GM18519 (cell line): ENCODE results near the gene TTLL5.
"Not testable (repeated sequence)": the region's sequence is repeated elsewhere in the genome, so short reads cannot be mapped to it uniquely, and the experiment has no call there.

ENCODE experiments used
- ATAC-seq: cut with Tn5 transposase; IDR thresholded peaks from one replicate; pipeline ENCODE4 v1.9.1; 2021; ENCODE audit warnings: mild to moderate bottlenecking, moderate library complexity; ENCODE audit not compliant: unreplicated experiment, low FRiP score

TTLL5 gene

GRCh38 chr14:75648066-75648838 is 12.8 kb upstream of the TTLL5 start:
- ATAC-seq: no peak

DNA sequence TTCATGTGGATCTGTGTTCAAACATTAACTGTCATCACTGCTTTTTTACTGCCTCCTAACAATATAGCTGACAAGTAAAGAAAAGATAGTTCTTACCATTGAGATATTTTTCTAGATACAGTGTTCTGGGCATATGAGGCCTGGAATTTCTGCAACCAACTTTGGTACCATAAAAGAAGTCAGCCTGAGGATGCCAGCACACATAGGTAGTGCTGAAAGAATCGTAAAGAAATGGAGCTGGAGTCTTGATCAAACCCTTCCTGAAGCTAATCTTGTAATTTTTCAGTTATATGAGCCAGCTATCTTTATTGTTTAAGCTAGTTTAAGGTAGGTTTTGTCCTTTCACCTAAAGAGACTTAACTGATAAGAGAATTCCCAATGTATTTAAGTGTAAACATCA is 11.7 kb upstream of the TTLL5 start:
- ATAC-seq: no peak

GRCh38 chr14:75649773-75650172 is 11.3 kb upstream of the TTLL5 start:
- no peak for ATAC-seq

- no peak for ATAC-seq
Measured at GRCh38 chr14:75650253-75651058, 10.6 kb upstream of the TTLL5 start.

DNA sequence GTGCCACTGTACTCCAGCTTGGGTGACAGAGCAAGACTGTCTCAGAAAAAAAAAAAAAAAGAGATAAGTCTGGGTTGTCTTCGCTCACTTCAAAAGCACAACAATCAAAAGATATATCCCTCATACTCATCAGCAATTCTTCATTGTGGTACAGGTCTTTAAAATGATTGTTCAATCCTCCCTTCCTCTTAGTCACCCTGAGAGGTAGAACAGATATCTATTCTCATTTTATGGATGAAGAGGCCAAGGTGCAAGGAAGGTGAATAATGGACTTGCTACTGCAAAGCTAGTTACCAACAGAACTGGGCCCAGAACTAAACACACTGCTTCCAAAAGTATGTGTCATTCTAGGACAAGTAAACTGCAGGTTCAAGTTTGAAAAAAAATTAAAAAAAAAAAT is 7.5 kb upstream of the TTLL5 start:
- no peak for ATAC-seq

GRCh38 chr14:75654127-75654732 is 6.8 kb upstream of the TTLL5 start:
- no peak for ATAC-seq

DNA sequence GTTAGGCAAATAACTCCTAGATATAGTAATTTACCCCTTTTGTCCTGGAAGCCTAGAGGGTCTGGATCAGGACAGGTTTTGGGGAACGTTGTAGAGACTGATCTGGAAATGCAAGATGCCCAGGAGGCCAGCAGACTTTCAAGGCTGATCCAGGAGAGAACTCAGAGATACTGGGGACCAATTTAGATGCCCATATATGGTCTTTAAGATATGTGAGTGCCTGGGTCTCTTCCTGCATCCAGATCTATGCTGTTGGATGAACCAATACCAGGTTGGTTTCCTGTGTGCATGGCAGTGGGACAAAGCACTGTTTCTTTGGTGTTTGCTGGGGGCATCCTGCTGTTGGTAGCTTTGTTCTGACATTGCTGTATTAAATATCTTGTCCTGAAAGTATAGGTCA is 5.8 kb upstream of the TTLL5 start:
- ATAC-seq: no peak

- no peak for ATAC-seq
Measured at GRCh38 chr14:75657331-75657730, 3.7 kb upstream of the TTLL5 start.

DNA sequence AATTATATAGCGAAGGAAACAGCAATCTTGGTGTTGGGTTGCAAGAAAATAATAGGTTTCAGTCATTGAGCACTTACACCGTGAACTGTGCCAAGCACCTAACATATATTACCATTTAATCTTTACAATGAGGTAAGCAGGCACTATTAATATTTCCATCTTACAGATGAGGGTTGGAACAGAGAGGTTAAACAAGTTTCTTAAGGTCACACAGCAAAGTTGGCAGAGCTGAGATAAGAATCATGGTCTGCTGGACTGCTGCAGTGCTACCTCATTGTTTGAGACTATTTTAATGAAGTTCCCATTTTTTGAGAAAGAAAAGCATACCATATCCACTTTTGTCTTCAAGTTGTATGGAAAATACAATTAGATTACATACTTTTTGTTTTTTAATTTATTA is 2.1 kb upstream of the TTLL5 start:
- ATAC-seq: no peak

DNA sequence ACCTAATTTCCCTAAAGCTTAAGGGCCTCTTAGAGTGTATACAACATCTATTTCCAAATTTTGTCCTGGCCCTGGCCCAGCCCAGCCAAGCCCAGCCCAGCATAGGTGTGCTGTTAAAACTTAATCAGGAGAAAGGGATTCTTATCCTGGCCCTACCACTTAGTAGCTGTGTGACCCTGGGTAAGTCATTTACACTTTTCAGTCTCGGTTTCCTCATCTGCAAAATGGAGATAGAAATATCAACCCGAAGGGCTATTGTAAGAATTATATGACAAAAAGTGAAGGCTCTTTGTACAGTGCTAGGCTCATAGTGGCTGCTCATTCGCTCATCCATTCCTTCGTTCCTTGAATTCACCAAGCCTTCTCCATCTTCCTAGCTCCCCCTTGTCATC is 812 bp upstream of the TTLL5 start:
- ATAC-seq: no peak

DNA sequence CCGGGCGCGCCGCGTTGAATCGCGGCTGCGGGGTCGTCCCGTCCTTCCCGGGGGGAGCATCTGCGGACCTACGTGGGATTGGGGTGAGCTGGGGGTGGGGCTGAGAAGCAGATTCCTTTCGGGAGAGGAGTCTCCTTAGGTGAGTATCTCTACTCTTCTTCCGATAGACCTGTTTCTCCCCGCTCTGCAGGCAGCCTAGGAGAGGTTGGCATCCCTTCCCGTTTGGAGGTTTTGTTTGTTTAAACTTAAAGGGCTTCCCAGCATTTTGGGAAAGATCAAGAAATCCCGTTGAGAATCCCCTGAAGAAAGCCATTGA is 411 bp downstream of the TTLL5 start:
- no peak for ATAC-seq

DNA sequence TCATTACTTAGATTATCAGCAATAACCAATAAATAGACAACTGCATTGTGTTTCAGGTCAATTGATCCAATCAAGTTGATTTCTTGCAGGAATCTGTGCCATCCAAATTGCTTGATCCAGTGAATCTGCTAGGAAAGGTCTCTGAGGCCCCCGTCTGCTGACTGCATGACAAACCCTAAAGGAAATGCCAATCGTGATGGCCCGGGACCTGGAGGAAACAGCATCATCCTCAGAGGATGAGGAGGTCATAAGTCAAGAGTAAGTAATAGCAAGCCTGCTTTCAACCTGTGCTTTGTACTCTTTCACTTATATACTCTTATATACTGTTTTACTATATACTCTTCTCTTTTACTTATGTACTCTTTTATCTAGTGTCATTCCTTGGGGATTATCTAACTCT is 1.9 kb downstream of the TTLL5 start:
- ATAC-seq: no peak

DNA sequence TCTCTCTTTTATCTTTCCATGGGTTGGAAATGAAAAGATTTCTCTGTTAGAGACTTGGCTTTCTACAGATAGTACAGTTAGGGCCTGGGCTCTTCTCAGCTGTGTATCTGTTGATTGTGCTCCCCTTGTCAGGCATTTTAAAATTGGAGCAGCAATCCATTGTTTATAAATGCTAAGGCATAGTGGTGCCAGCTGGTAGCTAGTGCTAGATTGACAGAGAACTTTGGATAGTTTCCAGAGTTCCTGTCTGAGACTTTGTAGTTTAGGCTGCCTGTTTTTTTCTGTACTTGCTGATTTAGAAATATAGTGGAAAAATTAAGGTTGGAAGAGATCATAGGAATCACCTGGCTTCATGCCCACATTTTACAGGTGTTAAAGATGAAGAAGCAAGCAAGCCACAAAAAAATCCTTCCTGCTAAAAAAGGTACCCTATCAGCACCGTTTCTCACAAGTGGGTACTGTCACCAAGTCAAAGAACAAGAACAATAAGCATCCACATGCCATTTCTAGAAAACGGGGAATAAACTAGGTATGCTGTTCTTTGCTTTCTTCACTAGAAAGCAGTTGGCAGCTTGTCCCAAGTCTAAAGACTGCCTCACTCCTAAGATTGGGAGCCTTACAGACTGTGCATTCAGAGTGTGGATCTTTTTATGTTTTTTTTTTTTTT is 6.2 kb downstream of the TTLL5 start:
- ATAC-seq: no peak

GRCh38 chr14:75672605-75673192 is 11.7 kb downstream of the TTLL5 start:
- no peak for ATAC-seq

DNA sequence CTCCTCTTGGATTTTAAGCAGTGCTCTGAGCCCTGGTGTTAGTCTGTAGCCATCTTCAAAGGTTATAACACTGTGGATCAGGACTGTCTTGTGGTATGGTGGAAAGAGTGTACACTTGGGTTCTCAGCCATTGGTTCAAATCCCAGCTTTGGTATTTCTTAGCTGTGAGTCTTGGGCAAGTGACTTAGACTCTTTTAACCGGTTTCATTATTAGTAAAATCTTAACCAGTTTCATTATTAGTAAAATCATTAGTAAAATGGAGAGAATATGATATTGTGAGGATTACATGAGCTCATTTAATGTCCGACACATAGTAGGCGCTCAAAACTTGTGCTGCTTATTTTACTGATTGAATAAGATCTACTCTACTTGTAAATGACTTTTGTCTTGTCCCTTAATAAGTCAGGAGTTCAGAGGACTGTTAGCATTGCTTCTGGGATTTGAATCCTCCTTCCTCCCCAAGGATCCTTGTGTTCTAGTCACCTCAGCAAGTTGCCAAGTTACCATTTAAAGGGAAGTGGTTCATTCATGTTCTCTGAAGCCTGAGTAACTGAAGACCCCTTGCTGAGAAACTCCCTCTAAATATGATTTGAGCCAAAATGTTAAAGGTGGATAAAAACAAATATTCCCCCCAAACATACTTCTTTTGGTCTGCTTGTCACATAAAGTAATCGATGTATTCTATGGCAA is 12.4 kb downstream of the TTLL5 start:
- no peak for ATAC-seq

DNA sequence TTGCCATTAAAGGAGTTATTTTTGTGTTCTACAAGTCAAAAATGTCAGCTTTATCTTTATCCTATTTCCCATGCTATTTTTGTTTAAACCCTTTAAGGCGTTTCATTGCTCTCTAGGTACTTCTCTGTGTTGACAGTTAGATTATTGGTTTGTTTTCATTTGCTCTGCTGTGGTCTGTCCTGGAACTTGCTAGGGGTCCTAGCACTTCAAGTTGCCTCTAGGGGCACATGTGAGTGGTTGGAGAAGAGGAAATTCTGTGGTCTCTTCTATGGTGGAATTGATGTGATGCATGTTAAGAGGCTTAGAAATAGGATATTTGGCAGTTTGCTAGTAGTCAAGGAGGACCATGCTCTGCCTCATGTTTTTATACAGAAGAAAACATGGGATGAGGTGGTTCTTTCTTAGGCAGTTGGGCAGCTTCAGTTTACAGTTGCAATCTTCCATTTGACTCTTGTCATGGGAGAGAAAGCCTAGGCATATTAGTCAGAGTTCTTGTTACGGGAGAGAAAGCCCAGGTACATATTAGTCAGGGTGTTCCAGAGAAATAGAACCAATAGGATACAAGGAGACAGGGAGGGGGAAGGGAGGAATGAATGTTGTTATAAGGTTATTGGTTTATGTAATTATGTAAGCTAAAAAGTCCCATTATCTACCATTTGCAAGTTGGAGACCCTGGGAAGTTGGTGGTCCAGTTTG is 14.4 kb downstream of the TTLL5 start:
- ATAC-seq: no peak

DNA sequence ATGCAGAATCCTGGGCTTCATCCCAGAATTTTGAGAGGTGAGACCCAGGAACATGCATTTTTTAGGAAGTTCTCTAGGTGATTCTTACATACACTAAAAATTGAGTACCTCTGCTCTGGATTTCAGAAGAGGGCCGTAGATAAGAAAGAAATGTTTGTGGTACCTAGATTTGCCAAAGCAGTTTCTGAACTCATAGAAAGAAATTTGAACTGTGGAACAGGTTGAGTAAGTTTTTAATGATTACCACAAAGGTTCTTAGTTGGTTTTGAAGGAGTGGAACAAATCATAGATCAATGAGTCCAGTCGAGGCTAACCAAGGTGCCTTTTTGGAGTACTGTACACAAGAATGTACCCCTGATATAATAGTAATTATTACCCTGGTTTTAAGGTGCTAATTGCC is 24.9 kb downstream of the TTLL5 start:
- no peak for ATAC-seq

- no peak for ATAC-seq
Measured at GRCh38 chr14:75689012-75689411, 28.0 kb downstream of the TTLL5 start.

DNA sequence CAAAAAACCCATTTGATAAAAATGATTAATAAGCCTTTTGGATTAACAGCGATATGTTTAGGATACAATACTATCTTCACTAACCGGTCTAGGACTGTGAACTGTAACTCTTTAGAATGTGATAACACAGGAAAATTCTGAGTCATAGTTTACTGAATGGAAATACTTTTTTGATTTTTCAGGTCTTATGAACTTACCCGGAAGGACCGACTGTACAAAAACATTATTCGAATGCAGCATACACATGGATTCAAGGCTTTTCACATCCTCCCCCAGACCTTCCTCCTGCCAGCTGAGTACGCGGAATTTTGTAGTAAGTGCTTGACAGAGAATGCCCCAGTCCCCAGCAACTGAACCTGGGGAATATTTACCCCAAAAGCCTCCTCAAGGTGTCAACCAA is 29.0 kb downstream of the TTLL5 start:
- ATAC-seq: no peak

GRCh38 chr14:75695025-75695424 is 34.0 kb downstream of the TTLL5 start:
- ATAC-seq: not testable (repeated sequence)
